SK-N-MC (cell line): ENCODE results near the gene ERBIN.

ENCODE experiments used
- EZH2 ChIP-seq: fragments of 200-600 bp; sonication (generic); IDR thresholded peaks from one replicate; pipeline ENCODE4 v1.6.1; 2017; ENCODE audit warnings: antibody characterized with exemption
- POLR2AphosphoS5 ChIP-seq: IDR thresholded peaks from 2 replicates; pipeline ENCODE4 v1.6.1; 2012; ENCODE audit warnings: mild to moderate bottlenecking, low read depth, low read length, borderline replicate concordance

- no peak for TF ChIP-seq POLR2AphosphoS5
- TF ChIP-seq EZH2: no peak
These were observed 35.3 kb downstream of the ERBIN start for GRCh38 chr5:65961633-65962032.
